Psoas muscle (tissue), 8 donors: Measurements from ENCODE around the gene TRAPPC6A. TPM values are rescaled to one million over a fixed set of nuclear protein-coding genes. Genes with fewer than 3 reads are reported as not detected.

Experiments
- ATAC-seq, 4 donors: fragments of 200-7000 bp; cut with Tn5 transposase; one replicate each; pipeline ENCODE4 v1.9.1; 2020; ENCODE audit warnings: moderate library complexity in 3 of 4, mild to moderate bottlenecking in 2 of 4
- DNase-seq, 2 donors: peaks; one replicate each; pipeline ENCODE4 v3.0.0-alpha.2; 2020
- H3K27ac ChIP-seq: fragments of 200-600 bp; one replicate; pipeline ENCODE4 v1.8.0; 2022
- H3K27me3 ChIP-seq, 3 donors: fragments of 200-600 bp in 1 of 3; one replicate each; pipeline versions ENCODE4 v1.6.1 to v1.8.0; 2013 to 2022; ENCODE audit warnings: low read length in 2 of 3, mild to moderate bottlenecking in 2 of 3, moderate library complexity in 1 of 3; ENCODE audit not compliant: insufficient read depth in 3 of 3
- H3K36me3 ChIP-seq, 2 donors: fragments of 200-600 bp in 1 of 2; one replicate each; pipeline versions ENCODE4 v1.6.1 to v1.8.0; 2013 to 2022; ENCODE audit warnings: low read depth in 1 of 2, mild to moderate bottlenecking in 1 of 2, moderate library complexity in 1 of 2; ENCODE audit not compliant: insufficient read depth in 1 of 2
- H3K4me1 ChIP-seq: fragments of 200-600 bp; one replicate; pipeline ENCODE4 v1.8.0; 2022
- H3K4me3 ChIP-seq: fragments of 200-600 bp; one replicate; pipeline ENCODE4 v1.8.0; 2022; ENCODE audit warnings: mild to moderate bottlenecking
- H3K9me3 ChIP-seq: fragments of 200-600 bp; one replicate; pipeline ENCODE4 v1.8.0; 2022
- CTCF ChIP-seq: fragments of 200-600 bp; IDR thresholded peaks from one replicate; pipeline ENCODE4 v1.8.0; 2022; ENCODE audit warnings: antibody characterized with exemption
- WGBS, 3 donors: extraction: QIAGEN DNeasy Blood & Tissue Kit; methylation state at CpG; one replicate each; pipeline versions ENCODE4 v1.1.6 to v1.1.7; 2013; 5-methylcytosine and 5-hydroxymethylcytosine counted together
- intact Hi-C, 2 donors: fragments of 100-400 bp; cut with DNase I; formaldehyde crosslinking; loops; one replicate each; pipeline versions ENCODE4 v1.11.0 to v1.14.2; 2022
- polyA plus RNA-seq, 3 donors: library from polyadenylated mRNA; stranded (reverse); fragments of 200-250 nt; gene quantifications; one replicate each; pipeline ENCODE4 v1.2.3, GENCODE V29; 2013
- total RNA-seq, 4 donors: library from RNA; stranded (reverse); fragmentation: NEBNext Ultra II Directional in 2 of 4; extraction: Animal tissue kit (Norgen Biotek cat#: 25700) in 2 of 4; gene quantifications; one replicate each; pipeline versions ENCODE4 v1.2.1 to v1.2.4, GENCODE V29; 2021 to 2023
- donor health status: healthy with polysubstance abuse.
- donor health status: DM: no; HTN: no; CAD: no; lungs with moderate emphysema.
- donor health status: Bipolar disorder and iron deficiency.
- donor health status: healthy.
- donor health status: DM: yes; HTN: yes; CAD: no.
- donor health status: DM: no; HTN: no; CAD: no.
- donor health status: DM: no; HTN: no; CAD: no.
- donor health status: DM: yes; HTN: yes; CAD: no.

The TRAPPC6A gene
- total and polyA plus RNA-seq, 7 donors = 10.8 to 42.2 (median 14.5) TPM

- H3K27ac ChIP-seq = no peak overlapping the region
- no peak overlapping the region for H3K4me3 ChIP-seq
- DNase-seq = no peak
- no peaks in the 10 kb centered on the region for H3K27me3 ChIP-seq
- H3K4me1 ChIP-seq = peaks cover 4% of the 10 kb centered on the region
- 90 to 92% (median 91%) methylated on average over 17 of the region's 18 CpGs for WGBS, 3 donors
- H3K36me3 ChIP-seq = no peaks in the 10 kb centered on the region
- intact Hi-C loops = no loop called here
- ATAC-seq = no peak
- no peaks in the 10 kb centered on the region for H3K9me3 ChIP-seq
- no peak for TF ChIP-seq CTCF
These were observed 5.3 kb downstream of the TRAPPC6A start for GRCh38 chr19:45172611-45173208.

GRCh38 chr19:45172173-45172572 lies 5.9 kb downstream of the TRAPPC6A start:
- H3K27me3 ChIP-seq = no peaks in the 10 kb centered on the region
- ATAC-seq = no peak
- H3K36me3 ChIP-seq = no peaks in the 10 kb centered on the region
- no peak overlapping the region for H3K4me3 ChIP-seq
- no peak for DNase-seq
- H3K9me3 ChIP-seq = no peaks in the 10 kb centered on the region
- H3K27ac ChIP-seq = no peak overlapping the region
- WGBS, 3 donors = 63 to 73% (median 65%) methylated on average over 4 of the region's 4 CpGs
- intact Hi-C loops = no loop called here
- peaks cover 1% of the 10 kb centered on the region for H3K4me1 ChIP-seq
- TF ChIP-seq CTCF = no peak

- DNase-seq (no peak), ATAC-seq (no peak)
- no peaks in the 10 kb centered on the region for H3K27me3 ChIP-seq
- no peaks in the 10 kb centered on the region for H3K9me3 ChIP-seq
- H3K36me3 ChIP-seq = no peaks in the 10 kb centered on the region
- no peaks in the 10 kb centered on the region for H3K4me1 ChIP-seq
- 64 to 71% (median 68%) methylated on average over 7 of the region's 7 CpGs for WGBS, 3 donors
- no peak for TF ChIP-seq CTCF
- no peak overlapping the region for H3K4me3 ChIP-seq
- H3K27ac ChIP-seq = no peak overlapping the region
- intact Hi-C loops = no loop called here
These were observed 6.8 kb downstream of the TRAPPC6A start for GRCh38 chr19:45171211-45171623.

GRCh38 chr19:45170146-45171106 lies 7.6 kb downstream of the TRAPPC6A start:
- Histone ChIP-seq H3K27ac (no peak overlapping the region), H3K4me3 (no peak overlapping the region), H3K4me1 (no peaks in the 10 kb centered on the region), H3K36me3 (no peaks in the 10 kb centered on the region), H3K27me3 (no peaks in the 10 kb centered on the region), H3K9me3 (no peaks in the 10 kb centered on the region)
- DNase-seq (no peak), ATAC-seq (no peak)
- no peak for TF ChIP-seq CTCF
- intact Hi-C loops = no loop called here
- 79 to 86% (median 81%) methylated on average over 20 to 21 of the region's 21 CpGs for WGBS, 3 donors
